Cortex of kidney (tissue), 1 donor: Measurements from ENCODE around the gene ZBTB8OS.
A peak's percentile ranks its signal among the peaks of the same experiment; 100 is the strongest.
"Not testable (repeated sequence)": the region's sequence is repeated elsewhere in the genome, so short reads cannot be mapped to it uniquely, and the experiment has no call there.

Source experiments
- DNase-seq: peaks from one replicate; lab custom pipeline; 2025; lab: John Stamatoyannopoulos, UW

Gene ZBTB8OS

DNA sequence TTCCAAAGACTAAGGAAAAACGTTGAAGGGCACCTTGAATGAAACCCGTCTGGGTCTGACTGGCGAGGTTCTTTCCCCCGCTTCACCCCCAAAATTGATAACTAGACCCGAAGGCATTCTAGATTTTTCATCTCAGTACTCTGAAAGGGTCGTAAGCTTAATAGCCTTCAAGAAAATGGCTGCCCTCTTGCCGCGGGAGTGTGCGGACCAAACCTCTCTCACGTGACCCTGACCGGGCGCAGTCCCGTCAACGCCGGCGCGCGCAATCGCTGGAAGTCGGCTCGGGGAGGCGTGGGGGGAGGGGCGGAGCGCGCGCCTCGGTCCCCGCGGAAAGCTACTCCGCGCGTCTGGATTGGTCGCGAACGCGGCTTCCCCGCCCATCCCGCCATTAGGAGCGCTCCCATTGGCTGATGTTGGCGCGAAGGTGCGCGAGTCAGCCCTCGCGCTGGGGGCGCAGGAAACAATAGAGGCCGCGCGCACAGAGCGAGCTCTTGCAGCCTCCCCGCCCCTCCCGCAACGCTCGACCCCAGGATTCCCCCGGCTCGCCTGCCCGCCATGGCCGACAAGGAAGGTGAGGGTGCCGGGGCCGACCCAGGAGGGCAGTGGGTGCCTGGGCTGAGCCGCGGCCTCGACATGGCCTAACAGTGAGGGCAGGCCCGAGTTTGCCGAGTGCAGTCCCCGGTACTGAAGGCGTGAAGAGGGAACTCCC, 556 bp upstream of the ZBTB8OS start, which contains the start of gene RBBP4:
RBBP4 (plus strand) TSS at position 457 of the 709 bp plus-strand sequence; CDS start at position 556, 99 bp downstream.
- DNase-seq: peak; percentile 98

DNA sequence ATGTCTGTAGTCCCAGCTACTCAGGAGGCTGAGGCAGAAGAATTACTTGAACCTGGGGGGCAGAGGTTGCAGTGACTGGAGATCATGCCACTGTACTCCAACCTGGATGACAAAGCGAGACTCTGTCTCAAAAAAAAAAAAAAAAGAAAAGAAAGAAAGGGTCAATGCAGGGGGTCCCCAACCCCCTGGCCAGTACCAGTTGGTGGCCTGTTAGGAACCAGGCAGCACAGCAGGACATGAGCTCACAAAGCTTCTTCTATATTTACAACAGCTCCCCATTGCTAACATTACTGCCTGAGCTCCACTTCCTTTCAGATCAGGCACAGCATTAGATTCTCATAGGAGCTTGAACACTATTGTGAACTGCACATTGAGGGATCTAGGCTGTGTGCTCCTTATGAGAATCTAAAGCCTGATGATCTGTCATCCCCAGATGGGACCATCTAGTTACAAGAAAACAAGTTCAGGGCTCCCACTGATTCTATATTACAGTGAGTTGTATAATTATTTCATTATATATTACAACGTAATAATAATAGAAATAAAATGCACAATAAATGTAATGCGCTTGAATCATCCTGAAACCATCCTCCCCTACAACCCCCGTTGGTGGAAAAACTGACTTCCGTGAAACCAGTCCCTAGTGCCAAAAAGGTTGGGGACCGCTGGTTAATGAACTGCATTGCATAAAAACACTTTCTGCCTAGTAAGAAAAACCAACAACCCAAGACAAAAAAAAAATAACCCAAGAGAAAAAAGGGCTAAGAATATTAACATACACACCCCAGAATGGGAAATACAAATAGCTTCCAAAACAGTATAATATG, 2.8 kb downstream of the ZBTB8OS start:
- DNase-seq: no peak

DNA sequence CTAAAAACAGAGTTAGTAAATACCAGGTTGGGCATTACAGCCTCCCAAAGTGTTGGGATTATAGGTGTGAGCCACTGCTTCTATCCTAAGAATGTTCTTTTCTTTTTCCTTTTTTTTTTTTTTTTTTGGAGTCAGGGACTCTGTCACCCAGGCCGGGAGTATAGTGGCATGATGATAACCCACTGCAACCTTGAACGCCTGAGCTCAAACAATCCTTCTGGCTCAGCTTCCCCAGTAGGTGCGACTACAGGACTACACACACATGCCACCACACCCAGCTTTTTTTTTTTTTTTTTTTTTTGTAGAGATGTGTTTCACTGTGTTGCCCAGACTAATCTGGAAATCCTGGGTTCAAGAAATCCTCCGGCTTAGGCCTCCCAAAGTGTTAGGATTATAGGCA, 5.9 kb downstream of the ZBTB8OS start:
- DNase-seq: no peak

DNA sequence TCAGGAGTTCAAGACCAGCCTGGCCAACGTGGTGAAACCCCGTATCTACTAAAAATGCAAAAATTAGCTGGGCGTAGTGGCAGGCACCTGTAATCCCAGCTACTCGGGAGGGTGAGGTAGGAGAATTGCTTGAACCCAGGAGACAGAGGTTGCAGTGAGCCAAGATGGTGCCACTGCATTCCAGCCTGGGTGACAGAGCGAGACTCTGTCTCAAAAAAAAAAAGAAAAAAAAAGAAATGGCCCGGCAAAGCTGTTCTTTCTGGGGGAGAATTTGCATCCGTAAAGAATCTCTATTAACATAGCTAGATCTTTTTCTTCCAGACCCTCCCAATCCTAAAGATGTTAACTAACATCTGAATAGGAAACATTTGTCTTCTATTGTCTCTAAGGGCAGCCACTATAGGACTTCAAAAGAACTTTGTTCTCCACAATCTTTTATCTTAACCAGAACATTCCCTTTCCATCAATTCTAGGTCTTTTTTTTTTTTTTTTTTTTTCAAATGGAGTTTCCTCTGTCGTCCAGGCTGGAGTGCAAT, 8.0 kb downstream of the ZBTB8OS start:
- not testable (repeated sequence) for DNase-seq

DNA sequence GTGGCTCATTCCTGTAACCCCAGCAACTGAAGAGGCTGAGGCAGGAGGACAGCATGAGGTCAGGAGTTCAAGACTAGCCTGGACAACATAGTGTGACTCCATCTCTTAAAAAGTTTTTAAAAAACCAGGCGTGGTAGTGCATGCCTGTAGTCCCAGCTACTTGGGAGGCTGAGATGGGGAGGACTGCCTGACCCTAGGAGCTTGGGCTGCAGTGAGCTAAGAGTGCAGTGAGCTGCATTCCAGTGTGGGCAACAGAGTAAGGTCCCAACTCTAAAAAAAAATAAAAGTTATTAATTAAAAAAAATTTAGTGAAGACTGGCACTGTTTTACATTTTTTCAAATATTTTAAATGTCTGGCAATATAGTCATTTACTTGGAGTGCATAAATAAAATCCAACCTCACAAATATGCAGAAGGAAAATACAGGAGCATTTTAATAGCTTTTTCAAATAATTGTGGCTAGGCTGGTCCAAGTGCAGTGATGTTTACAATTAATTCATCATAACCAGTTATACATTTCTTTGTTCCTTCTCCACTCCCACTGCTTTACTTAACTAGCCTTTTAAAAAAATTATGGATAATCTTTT, 10.8 kb downstream of the ZBTB8OS start:
- DNase-seq: no peak

DNA sequence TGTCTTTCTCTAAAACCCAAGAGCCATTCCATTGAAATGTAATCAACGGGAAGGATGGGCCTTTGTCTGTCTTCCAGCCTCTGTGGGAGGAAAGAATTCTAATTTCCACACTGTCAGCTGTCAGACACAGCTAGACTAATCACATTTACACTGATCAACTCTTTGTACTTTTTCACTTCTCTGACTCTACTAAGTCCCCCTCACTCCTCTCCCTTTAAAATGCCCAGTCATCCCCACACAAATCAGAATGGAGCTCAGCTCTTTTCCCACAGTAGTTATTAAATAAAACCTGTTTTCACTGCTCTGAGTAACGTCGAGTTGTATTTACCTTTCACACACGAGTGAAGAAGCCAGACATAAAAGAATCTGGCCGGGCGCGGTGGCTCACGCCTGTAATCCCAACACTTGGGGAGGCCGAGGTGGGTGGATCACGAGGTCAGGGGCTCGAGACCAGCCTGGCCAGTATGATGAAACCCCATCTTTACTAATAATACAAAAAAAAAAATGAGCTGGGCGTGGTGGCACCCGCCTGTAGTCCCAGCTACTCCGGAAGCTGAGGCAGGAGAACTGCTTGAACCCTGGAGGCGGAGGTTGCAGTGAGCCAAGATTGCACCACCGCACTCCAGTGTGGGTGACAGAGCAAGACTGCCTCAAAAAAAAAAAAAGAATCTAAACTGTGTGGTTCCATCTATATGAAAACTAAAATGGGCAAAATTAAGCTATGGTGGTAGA, 13.3 kb downstream of the ZBTB8OS start:
- DNase-seq: no peak

DNA sequence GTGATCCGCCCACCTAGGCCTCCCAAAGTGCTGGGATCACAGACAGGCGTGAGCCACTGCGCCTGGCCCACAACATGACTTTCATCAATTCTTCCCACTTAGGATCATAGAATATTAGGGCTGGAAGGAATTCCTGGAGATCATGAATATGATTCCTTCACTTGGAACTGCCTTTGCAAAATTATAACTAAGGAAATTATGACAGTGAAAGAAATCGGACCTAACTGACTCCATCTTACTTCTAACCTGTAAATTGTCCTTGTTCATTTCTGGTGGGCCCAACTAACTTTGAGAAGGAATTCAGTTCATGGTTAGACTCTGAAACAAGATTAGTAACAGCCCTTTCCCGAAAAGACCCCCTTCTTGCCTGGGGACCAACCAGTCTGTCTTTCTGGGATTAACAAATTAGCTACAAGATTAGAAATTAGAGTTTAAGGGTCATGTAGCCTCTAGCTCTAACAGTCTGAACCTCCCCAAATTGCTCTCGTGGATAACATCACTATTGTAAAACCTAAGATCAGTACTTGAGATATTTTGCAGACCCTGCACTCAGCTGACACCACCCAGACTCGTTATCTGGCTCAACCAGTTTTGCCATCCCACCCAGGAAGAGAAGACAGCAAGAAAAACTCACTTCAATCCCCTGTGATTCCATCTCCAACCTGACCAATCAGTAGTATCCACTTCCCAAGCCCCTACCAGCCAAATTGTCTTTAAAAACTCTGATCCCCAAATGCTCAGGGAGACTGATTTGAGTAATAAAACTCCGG, 14.7 kb downstream of the ZBTB8OS start:
- no peak for DNase-seq

DNA sequence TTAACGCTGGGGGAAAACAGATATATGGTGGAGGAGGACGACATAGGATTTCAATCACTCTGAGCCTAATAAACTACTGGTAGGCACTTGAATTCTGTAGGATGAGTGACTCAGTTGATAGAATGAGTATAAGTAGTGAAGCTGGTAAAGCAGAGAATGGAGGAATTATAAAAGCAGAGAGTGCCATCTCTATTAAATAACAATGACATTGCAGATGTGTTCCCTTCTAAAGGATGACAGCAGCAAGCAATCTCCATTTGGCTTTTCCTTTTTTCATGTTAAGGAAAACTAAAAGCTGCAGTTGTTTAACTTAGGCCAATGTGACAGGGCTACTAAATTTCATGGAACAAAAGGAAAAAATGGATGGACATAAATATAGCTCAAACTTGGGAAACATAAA, 17.5 kb downstream of the ZBTB8OS start:
- no peak for DNase-seq

DNA sequence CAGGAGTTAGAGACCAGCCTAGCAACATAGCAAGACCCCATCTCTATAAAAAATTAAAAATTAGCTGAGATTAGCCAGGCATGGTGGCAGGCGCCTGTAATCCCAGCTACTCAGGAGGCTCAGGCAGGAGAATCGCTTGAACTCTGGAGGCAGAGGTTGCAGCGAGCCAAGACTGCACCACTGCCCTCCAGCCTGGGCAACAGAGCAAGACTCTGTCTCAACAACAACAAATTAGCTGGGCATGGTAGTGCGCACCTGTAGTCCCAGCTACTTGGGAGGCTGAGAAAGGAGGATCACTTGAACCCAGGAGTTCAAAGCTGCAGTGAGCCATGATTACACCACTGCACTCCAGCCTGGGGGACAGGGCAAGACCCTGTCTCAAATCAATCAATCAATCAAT, 20.2 kb downstream of the ZBTB8OS start:
- not testable (repeated sequence) for DNase-seq

DNA sequence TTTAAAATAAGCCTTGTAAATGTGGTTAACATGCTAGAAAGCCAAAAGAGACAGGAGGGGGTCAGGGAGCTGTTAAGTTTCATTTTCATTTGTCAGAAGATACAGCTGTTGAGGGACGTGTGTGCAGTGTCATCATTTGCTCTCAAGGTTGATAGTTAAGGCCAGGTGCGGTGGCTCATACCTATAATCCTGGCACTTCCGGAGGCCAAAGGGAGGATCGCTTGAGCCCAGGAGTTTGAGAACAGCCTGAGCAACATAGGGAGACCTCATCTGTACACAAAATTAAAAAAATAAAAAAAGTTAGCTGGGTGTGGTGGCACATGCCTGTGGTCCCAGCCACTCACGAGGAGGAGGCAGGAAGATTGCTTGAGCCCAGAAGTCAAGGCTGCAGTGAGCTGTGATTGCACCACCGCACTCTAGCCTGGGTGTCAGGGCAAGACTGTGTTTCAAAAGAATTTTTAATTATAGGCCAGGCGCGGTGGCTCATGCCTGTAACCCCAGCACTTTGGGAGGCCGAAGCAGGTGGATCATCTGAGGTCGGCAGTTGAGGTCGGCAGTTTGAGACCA, 22.7 kb downstream of the ZBTB8OS start:
- DNase-seq: no peak

DNA sequence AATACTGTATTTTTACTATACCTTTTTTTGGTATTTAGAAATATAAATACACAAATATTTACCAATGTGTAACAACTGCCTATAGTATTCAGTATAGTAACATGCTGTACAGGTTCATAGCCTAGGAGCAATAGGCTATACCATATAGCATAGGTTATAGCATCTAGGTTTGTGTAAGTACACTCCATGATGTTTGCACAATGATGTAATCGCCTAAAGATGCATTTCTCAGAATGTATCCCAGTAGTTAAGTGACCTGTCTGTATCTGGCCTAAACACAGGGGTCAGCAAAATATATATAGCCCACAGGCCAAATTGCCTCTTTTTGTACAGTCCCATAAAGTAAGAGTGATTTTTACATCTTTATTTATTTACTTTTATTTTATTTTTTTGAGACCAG, 24.2 kb downstream of the ZBTB8OS start:
- no peak for DNase-seq

DNA sequence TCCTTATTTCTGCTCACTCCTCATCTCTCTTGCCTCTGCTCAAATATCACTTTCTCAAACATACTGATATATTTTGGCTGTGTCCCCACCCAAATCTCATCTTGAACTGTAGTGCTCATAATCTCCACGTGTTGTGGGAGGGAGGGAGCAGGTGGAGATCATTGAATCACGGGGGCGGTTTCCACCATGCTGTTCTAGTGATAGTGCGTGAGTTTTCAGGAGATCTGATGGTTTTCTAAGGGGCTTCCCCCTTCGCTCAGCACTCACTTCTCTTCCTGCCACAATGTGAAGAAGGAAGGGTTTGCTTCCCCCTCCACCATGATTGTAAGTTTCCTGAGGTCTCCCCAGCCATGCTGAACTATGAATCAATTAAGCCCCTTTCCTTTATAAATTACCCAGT, 26.6 kb downstream of the ZBTB8OS start:
- DNase-seq: no peak

DNA sequence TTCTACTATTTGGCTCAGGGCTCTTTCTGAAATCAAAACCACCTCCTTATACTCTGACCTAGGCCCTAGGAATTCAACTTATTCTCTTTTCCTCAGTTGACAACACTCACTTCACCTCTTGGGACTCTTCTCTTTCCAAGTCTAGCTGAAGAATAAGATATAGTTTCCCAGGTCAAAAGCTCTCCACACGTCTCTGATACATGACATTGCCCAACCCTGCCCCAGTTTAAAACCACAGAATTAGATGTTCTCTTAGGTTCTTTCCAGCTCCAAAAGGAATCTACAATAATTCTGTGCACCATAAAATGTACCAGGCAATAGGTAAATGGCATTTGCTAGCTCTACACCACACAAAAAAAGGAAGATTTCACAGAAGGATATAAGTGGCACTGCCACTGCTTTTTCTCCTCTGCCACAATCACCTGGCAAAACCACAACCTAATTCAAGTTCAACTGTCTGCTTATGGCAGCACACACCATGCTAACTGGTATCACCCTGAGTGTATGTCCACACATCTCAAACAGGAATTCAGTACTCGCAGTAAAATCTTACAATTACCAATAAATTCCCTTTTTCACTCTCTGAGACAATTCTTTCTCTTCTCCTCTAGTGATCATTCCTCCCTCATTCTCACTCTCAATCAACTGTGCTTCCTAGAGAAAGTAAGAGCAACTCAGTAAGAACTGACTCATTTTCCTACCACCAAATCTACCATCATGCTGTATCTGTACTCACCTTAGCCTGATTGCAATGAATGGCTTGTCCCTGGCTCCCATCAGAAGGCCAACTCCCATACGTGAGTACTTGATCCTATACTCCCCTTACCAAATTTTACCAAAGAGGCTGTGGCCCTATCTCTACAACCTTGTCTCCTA, 27.3 kb downstream of the ZBTB8OS start:
- no peak for DNase-seq

DNA sequence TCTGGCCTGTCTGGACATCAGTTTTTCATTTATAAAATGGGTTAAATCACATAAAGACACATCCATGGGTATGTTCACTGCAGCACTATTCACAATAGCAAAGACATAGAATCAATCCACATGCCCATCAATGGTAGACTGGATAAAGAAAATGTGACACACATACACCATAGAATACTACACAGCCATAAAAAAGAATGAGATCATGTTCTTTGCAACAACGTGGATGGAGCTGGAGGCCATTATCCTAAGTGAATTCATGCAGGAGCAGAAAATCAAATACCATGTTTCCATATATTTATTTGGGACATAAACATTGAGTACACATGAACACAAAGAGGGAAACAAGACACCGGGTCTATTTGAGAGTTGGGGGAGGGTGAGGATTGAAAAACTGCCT, 28.1 kb downstream of the ZBTB8OS start:
- DNase-seq: no peak

DNA sequence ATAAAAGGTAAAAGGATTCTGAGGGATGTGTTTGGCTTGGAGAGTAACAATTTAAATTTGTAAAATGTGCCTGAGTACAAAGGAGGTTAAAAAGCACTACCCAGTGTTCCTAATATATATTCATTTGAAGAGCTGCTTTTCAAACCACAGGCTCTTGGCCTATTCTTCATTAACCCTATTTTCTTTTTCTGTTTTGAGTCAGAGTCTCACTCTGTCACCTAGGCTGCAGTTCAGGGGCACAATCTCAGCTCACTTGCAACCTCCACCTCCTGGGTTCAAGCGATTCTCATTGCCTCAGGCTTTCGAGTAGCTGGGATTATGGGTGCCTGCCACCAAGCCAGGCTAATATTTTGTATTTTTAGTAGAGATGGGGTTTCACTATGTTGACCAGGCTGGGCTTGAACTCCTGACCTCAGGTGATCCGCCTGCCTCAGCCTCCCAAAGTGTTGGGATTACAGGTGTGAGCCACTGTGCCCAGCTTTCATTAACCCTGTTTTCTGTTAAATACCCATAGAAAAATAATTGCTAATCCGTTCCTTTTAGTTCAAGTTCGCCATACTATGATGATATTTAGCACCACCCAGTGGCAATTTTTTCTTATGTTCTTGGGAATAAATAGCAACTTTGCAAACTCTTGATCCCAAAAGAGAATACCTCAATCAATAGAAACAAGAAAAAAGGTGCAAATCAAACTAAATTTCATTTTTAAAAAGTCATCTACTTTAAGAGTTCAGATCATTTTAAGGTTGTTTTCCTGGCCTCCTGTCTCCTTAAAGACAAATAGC, 30.5 kb downstream of the ZBTB8OS start:
- no peak for DNase-seq

DNA sequence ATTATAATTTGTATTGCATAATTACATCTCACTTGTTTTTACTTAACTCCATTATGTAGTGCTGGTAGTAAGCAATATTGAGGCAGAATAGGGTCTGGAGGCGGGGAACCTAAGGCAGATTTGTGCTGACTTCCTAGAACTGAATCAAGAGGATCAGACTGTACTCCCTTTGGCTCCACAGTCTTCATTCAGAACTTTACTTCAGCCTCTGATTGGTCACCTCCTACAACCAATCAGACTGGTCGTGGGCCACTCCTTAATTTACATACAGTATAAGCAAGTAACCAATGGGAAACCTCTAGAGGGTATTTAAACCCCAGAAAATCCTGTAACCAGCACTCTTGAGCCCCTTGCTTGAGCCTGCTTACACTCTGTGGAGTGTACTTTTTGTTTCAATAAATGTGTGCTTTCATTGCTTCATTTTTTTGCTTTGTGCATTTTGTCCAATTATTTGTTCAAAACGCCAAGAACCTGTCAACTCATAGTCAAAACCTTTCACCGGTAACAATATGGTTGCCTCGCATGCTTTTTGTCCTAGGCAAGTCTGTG, 31.6 kb downstream of the ZBTB8OS start:
- no peak for DNase-seq

DNA sequence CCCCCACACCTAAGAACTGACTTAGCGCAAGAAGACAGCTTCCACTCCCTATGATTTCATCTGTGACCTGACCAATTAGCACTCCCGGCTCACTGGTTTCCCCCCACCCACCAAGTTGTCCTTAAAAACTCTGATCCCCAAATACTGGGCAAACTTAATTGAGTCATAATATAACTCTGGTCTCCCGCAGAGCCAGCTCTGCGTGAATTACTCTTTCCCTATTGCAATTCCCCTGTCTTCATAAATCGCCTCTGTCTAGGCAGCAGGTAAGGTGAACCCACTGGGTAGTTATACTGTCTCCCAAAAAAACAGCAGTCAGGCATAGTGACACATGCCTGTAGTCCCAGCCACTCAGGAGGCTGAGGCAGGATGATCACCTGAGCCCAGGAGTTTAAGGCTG, 36.9 kb downstream of the ZBTB8OS start:
- no peak for DNase-seq

DNA sequence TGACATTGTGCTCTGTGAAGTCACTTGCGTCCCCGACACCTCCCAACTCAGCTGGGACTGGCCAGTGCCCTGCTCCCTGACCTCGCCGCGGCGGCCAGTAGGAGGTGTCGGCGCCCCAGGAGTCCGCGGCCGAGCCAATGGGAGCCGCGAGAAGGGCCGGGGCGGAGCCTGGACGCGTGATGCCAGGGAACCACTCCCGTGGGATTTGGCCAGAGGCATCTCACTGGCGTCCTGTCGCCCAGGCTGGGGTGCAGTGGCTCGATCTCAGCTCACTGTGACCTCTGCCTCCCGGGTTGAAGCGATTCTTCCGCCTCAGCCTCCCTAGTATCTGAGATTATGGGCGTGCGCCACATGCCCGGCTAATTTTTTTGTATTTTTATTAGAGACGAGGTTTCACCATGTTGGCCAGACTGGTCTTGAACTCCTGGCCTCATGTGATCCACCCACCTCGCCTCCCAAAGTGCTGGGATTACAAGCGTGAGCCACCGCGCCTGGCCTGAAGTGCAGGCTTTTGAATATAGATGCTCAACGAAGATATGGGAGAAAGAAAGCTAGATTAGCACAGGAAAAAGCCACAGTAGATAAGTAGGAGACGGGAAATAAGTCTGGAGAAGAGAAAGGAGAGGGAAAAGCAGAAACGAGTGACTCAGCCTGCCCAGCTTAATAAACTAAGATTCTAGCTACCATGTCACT, 38.0 kb downstream of the ZBTB8OS start:
- no peak for DNase-seq
